ENCODE results near the gene CDON.

DNA sequence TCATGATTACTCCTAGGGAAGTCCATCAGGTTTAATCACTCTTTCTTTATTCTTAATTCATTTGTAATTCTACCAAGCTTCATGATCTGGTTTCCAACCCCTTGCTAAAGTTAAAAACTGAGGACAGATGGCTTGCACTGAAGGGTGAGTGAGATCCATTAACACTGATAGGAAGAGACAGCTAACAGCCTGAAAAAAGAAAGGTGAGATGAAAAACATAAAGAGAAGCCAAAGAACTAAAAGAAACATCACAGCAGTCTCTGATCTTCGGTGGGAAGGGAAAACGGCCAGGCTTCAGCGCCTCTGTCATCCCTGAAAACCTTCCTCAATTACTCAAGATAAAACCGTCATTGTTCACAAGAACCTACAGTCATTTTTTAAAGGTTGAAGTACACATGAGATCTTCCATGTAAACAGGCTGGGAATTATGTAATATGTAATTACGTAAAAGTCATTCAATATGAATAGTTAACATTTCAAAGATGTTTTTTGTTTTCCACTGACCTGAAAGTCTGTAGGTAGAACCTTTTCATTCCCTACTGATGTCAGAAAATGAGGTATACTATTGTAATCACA is 75.5 kb downstream of the CDON start:
- TF ChIP-seq, protein P1, sequence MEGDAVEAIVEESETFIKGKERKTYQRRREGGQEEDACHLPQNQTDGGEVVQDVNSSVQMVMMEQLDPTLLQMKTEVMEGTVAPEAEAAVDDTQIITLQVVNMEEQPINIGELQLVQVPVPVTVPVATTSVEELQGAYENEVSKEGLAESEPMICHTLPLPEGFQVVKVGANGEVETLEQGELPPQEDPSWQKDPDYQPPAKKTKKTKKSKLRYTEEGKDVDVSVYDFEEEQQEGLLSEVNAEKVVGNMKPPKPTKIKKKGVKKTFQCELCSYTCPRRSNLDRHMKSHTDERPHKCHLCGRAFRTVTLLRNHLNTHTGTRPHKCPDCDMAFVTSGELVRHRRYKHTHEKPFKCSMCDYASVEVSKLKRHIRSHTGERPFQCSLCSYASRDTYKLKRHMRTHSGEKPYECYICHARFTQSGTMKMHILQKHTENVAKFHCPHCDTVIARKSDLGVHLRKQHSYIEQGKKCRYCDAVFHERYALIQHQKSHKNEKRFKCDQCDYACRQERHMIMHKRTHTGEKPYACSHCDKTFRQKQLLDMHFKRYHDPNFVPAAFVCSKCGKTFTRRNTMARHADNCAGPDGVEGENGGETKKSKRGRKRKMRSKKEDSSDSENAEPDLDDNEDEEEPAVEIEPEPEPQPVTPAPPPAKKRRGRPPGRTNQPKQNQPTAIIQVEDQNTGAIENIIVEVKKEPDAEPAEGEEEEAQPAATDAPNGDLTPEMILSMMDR (IDR thresholded peaks at IDR 0.05 in 4 of 5, conservative IDR thresholded peaks at IDR 0.05 in 1 of 5) = no peak
- TF ChIP-seq POLR2A (IDR thresholded peaks at IDR 0.05) = no peak

Measured in gastrocnemius medialis (tissue), 4 donors.